Upper lobe of left lung (tissue), 6 donors: ENCODE measurements around the gene ADCY2. TPM values are rescaled to one million over a fixed set of nuclear protein-coding genes. Genes with fewer than 3 reads are reported as not detected.

Experiments
- ATAC-seq, 2 donors: fragments of 200-7000 bp; cut with Tn5 transposase; one replicate each; pipeline ENCODE4 v1.9.1; 2022; ENCODE audit warnings: mild to moderate bottlenecking in 2 of 2, moderate library complexity in 2 of 2; ENCODE audit not compliant: low FRiP score in 2 of 2
- DNase-seq, 2 donors: peaks; one replicate each; pipeline ENCODE4 v3.0.0-alpha.2; 2019 to 2020
- H3K27ac ChIP-seq, 4 donors: fragments of 200-600 bp; sonication (generic); one replicate each; pipeline ENCODE4 v1.5.1; 2016 to 2019
- H3K27me3 ChIP-seq, 4 donors: fragments of 200-600 bp; sonication (generic); one replicate each; pipeline ENCODE4 v1.5.1; 2017 to 2019
- H3K36me3 ChIP-seq, 4 donors: fragments of 200-600 bp; sonication (generic); one replicate each; pipeline ENCODE4 v1.5.1; 2016 to 2019
- H3K4me1 ChIP-seq, 4 donors: fragments of 200-600 bp; sonication (generic); one replicate each; pipeline ENCODE4 v1.5.1; 2018 to 2019
- H3K4me3 ChIP-seq, 4 donors: fragments of 200-600 bp; sonication (generic); one replicate each; pipeline ENCODE4 v1.5.1; 2017 to 2019; ENCODE audit warnings: mild to moderate bottlenecking in 2 of 4, moderate library complexity in 1 of 4
- H3K9me3 ChIP-seq, 4 donors: fragments of 200-600 bp; sonication (generic); one replicate each; pipeline ENCODE4 v1.5.1; 2018 to 2019
- CTCF ChIP-seq, 6 experiments: fragments of 450-650 bp in 4 of 6; fragments of 200-600 bp in 2 of 6; sonication (generic) in 2 of 6; IDR thresholded peaks; one replicate each; pipeline ENCODE4 v1.5.1; 2016 to 2019; ENCODE audit warnings: antibody characterized with exemption in 6 of 6
- EP300 ChIP-seq, 4 donors: sonication (generic); formaldehyde crosslinking; IDR thresholded peaks; one replicate each; pipeline ENCODE4 v1.5.1; 2017; ENCODE audit warnings: antibody characterized with exemption in 4 of 4, control low read depth in 2 of 4
- POLR2A ChIP-seq, 4 donors: fragments of 450-650 bp; IDR thresholded peaks; one replicate each; pipeline ENCODE4 v1.5.1; 2016 to 2017; ENCODE audit warnings: antibody characterized with exemption in 4 of 4, mild to moderate bottlenecking in 2 of 4
- POLR2AphosphoS5 ChIP-seq, 2 donors: sonication (generic); formaldehyde crosslinking; IDR thresholded peaks; one replicate each; pipeline ENCODE4 v1.5.1; 2017; ENCODE audit warnings: antibody characterized with exemption in 2 of 2
- WGBS, 2 donors: methylation state at CpG; one replicate each; pipeline ENCODE4 v1.1.5; 2017 to 2018; 5-methylcytosine and 5-hydroxymethylcytosine counted together
- total RNA-seq, 6 donors: library from RNA; depleted of rRNA in 4 of 6; stranded (reverse); fragments of >200 nt in 4 of 6; gene quantifications; one replicate each; pipeline versions ENCODE4 v1.1.0 to v1.2.1, GENCODE V29; 2016 to 2021
- donor health status: DM: no; HTN: no; CAD: no; lungs with moderate emphysema.
- donor health status: DM: no; HTN: yes; CAD: no; lungs with severe emphysema.

The ADCY2 gene
- total RNA-seq, 6 donors from 2014 or later = 0.20 to 2.4 (median 0.46) TPM; not detected in 1

GRCh38 chr5:7608772-7609171 lies 212.8 kb downstream of the ADCY2 start:
- ATAC-seq = no peak
- no peak for DNase-seq
- Histone ChIP-seq H3K36me3 (no peaks in the 10 kb centered on the region), H3K27me3 (no peaks in the 10 kb centered on the region), H3K4me3 (no peak overlapping the region), H3K4me1 (no peaks in the 10 kb centered on the region), H3K27ac (no peak overlapping the region), H3K9me3 (no peaks in the 10 kb centered on the region)
- TF ChIP-seq CTCF (IDR thresholded peaks at IDR 0.05) (no peak), POLR2AphosphoS5 (IDR thresholded peaks at IDR 0.05) (no peak), EP300 (IDR thresholded peaks at IDR 0.05) (no peak)

- ATAC-seq (no peak), DNase-seq (no peak)
- no peak overlapping the region for H3K27ac ChIP-seq
- TF ChIP-seq POLR2A (IDR thresholded peaks at IDR 0.05) = no peak
- no peak for TF ChIP-seq POLR2AphosphoS5 (IDR thresholded peaks at IDR 0.05)
- no peak for TF ChIP-seq CTCF (IDR thresholded peaks at IDR 0.05)
- no peak overlapping the region for H3K4me3 ChIP-seq
- H3K27me3 ChIP-seq = no peaks in the 10 kb centered on the region
- no peaks in the 10 kb centered on the region for H3K9me3 ChIP-seq
- 81 to 95% methylated on average over 1 of the region's 1 CpG for WGBS, 2 donors
- H3K4me1 ChIP-seq = no peaks in the 10 kb centered on the region
- H3K36me3 ChIP-seq = no peaks in the 10 kb centered on the region
These were observed 213.8 kb downstream of the ADCY2 start for GRCh38 chr5:7609726-7610125.

- H3K27ac ChIP-seq = no peak overlapping the region
- H3K4me1 ChIP-seq = no peaks in the 10 kb centered on the region
- H3K9me3 ChIP-seq = no peaks in the 10 kb centered on the region
- 78 to 84% methylated on average over 2 of the region's 2 CpGs for WGBS, 2 donors
- no peak for DNase-seq
- H3K36me3 ChIP-seq = no peaks in the 10 kb centered on the region
- no peaks in the 10 kb centered on the region for H3K27me3 ChIP-seq
- H3K4me3 ChIP-seq = no peak overlapping the region
- ATAC-seq = no peak
- TF ChIP-seq CTCF (IDR thresholded peaks at IDR 0.05) (no peak), POLR2AphosphoS5 (IDR thresholded peaks at IDR 0.05) (no peak), POLR2A (IDR thresholded peaks at IDR 0.05) (no peak), EP300 (IDR thresholded peaks at IDR 0.05) (no peak)
These were observed 214.7 kb downstream of the ADCY2 start for GRCh38 chr5:7610531-7611177.

GRCh38 chr5:7611518-7611917 lies 215.6 kb downstream of the ADCY2 start:
- Histone ChIP-seq H3K27ac (no peak overlapping the region), H3K27me3 (no peaks in the 10 kb centered on the region), H3K4me3 (no peak overlapping the region), H3K36me3 (no peaks in the 10 kb centered on the region), H3K4me1 (no peaks in the 10 kb centered on the region), H3K9me3 (no peaks in the 10 kb centered on the region)
- DNase-seq (no peak), ATAC-seq (no peak)
- WGBS, 2 donors = 50 to 59% methylated on average over 1 of the region's 1 CpG
- TF ChIP-seq POLR2A (IDR thresholded peaks at IDR 0.05) = no peak
- no peak for TF ChIP-seq EP300 (IDR thresholded peaks at IDR 0.05)
- TF ChIP-seq CTCF (IDR thresholded peaks at IDR 0.05) = no peak

- no peak for DNase-seq
- Histone ChIP-seq H3K9me3 (no peaks in the 10 kb centered on the region), H3K27me3 (no peaks in the 10 kb centered on the region), H3K4me1 (no peaks in the 10 kb centered on the region), H3K4me3 (no peak overlapping the region), H3K27ac (no peak overlapping the region), H3K36me3 (no peaks in the 10 kb centered on the region)
- ATAC-seq = no peak
- 82 to 85% methylated on average over 2 of the region's 2 CpGs for WGBS, 2 donors
- TF ChIP-seq POLR2AphosphoS5 (IDR thresholded peaks at IDR 0.05) (no peak), POLR2A (IDR thresholded peaks at IDR 0.05) (no peak), CTCF (IDR thresholded peaks at IDR 0.05) (no peak), EP300 (IDR thresholded peaks at IDR 0.05) (no peak)
These were observed 219.7 kb downstream of the ADCY2 start for GRCh38 chr5:7615566-7616061.
